DND-41 (cell line): ENCODE measurements around the gene PTPN4.

Experiments used
- ATAC-seq: fragments of 200-7000 bp; cut with Tn5 transposase; 3 replicates; pipeline ENCODE4 v1.9.1; 2021; ENCODE audit warnings: low read depth; ENCODE audit not compliant: insufficient read depth
- DNase-seq: peaks from one replicate; pipeline ENCODE4 v3.0.0-alpha.2; 2020
- H2AFZ ChIP-seq: 2 replicates; pipeline ENCODE4 v1.6.0; 2012; ENCODE audit warnings: low read depth, low read length
- H3K27ac ChIP-seq: 2 replicates; pipeline ENCODE4 v1.5.1; 2012; ENCODE audit warnings: low read length, inconsistent platforms
- H3K27me3 ChIP-seq: fragments of 200-600 bp; sonication (generic); 2 replicates; pipeline ENCODE4 v1.6.0; 2012; ENCODE audit warnings: low read length, mild to moderate bottlenecking, inconsistent platforms; ENCODE audit not compliant: insufficient read depth, poor library complexity
- H3K36me3 ChIP-seq: 2 replicates; pipeline ENCODE4 v1.5.1; 2012; ENCODE audit warnings: low read length, inconsistent platforms; ENCODE audit not compliant: insufficient read depth
- H3K4me1 ChIP-seq: 2 replicates; pipeline ENCODE4 v1.5.1; 2012; ENCODE audit warnings: mild to moderate bottlenecking, low read length; ENCODE audit not compliant: insufficient read depth
- H3K4me2 ChIP-seq: 2 replicates; pipeline ENCODE4 v1.6.0; 2012; ENCODE audit warnings: mild to moderate bottlenecking, moderate library complexity, low read length, inconsistent platforms; ENCODE audit not compliant: insufficient read depth
- H3K4me3 ChIP-seq, 2 experiments: fragments of 200-600 bp in 1 of 2; shearing (Covaris generic) in 1 of 2; 2 replicates each; pipeline ENCODE4 v1.5.1; 2012 to 2016; ENCODE audit warnings: inconsistent platforms in 2 of 2, low read length in 2 of 2, mild to moderate bottlenecking in 2 of 2, low read depth in 1 of 2, moderate library complexity in 1 of 2
- H3K79me2 ChIP-seq: 2 replicates; pipeline ENCODE4 v1.6.0; 2012; ENCODE audit warnings: low read length, inconsistent platforms; ENCODE audit not compliant: insufficient read depth
- H3K9ac ChIP-seq: 2 replicates; pipeline ENCODE4 v1.6.0; 2012; ENCODE audit warnings: low read depth, mild to moderate bottlenecking, inconsistent platforms, low read length, moderate library complexity
- H3K9me3 ChIP-seq: 2 replicates; pipeline ENCODE4 v1.5.1; 2012; ENCODE audit warnings: low read length, moderate library complexity, mild to moderate bottlenecking, inconsistent platforms; ENCODE audit not compliant: insufficient read depth, severe bottlenecking
- H4K20me1 ChIP-seq: 2 replicates; pipeline ENCODE4 v1.6.0; 2012; ENCODE audit warnings: low read length; ENCODE audit not compliant: insufficient read depth
- EZH2 ChIP-seq: IDR thresholded peaks from 3 replicates; pipeline ENCODE4 v1.6.1; 2012; ENCODE audit warnings: borderline replicate concordance, low read depth, mild to moderate bottlenecking, moderate library complexity, low read length, inconsistent platforms; ENCODE audit not compliant: severe bottlenecking
- TF ChIP-seq, protein P1 (sequence below): IDR thresholded peaks from 2 replicates; pipeline ENCODE4 v1.5.1; 2012; ENCODE audit warnings: borderline replicate concordance, low read length, moderate library complexity, mild to moderate bottlenecking; ENCODE audit not compliant: poor library complexity, severe bottlenecking; ENCODE audit errors: extremely low read depth

The PTPN4 gene

DNA sequence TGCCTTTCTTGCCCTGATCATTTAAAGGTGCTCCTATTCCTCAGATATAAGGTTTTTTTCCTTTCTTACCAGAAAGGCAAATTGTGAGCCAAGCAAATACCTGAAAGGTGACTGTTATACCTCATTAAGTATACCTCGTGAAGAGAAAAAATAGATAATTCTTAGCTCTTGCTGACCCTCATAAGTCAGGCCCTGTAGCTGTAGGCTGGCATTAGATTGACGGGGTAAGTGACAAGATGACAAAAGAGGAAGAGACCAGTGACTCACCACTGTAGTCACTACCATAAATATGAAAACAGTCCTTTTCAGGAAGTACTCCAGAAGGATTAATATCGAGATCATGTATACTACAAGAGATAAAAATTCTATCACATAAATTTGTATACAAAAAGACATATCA lies 104.6 kb downstream of the PTPN4 start:
- H3K4me3 ChIP-seq = no peak overlapping the region
- H4K20me1 ChIP-seq = no peaks in the 10 kb centered on the region
- no peaks in the 10 kb centered on the region; the same call in 1 of the 2 replicates for H3K79me2 ChIP-seq
- H3K4me1 ChIP-seq = no peaks in the 10 kb centered on the region
- DNase-seq (no peak), ATAC-seq (no peak)
- no peaks in the 10 kb centered on the region for H3K27me3 ChIP-seq
- no peak for TF ChIP-seq EZH2
- TF ChIP-seq, protein P1, sequence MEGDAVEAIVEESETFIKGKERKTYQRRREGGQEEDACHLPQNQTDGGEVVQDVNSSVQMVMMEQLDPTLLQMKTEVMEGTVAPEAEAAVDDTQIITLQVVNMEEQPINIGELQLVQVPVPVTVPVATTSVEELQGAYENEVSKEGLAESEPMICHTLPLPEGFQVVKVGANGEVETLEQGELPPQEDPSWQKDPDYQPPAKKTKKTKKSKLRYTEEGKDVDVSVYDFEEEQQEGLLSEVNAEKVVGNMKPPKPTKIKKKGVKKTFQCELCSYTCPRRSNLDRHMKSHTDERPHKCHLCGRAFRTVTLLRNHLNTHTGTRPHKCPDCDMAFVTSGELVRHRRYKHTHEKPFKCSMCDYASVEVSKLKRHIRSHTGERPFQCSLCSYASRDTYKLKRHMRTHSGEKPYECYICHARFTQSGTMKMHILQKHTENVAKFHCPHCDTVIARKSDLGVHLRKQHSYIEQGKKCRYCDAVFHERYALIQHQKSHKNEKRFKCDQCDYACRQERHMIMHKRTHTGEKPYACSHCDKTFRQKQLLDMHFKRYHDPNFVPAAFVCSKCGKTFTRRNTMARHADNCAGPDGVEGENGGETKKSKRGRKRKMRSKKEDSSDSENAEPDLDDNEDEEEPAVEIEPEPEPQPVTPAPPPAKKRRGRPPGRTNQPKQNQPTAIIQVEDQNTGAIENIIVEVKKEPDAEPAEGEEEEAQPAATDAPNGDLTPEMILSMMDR = no peak
- H3K27ac ChIP-seq = no peak overlapping the region
- H3K9ac ChIP-seq = no peak overlapping the region
- no peaks in the 10 kb centered on the region for H3K36me3 ChIP-seq
- H2AFZ ChIP-seq = no peak overlapping the region
- H3K9me3 ChIP-seq = no peaks in the 10 kb centered on the region
- no peak overlapping the region for H3K4me2 ChIP-seq

DNA sequence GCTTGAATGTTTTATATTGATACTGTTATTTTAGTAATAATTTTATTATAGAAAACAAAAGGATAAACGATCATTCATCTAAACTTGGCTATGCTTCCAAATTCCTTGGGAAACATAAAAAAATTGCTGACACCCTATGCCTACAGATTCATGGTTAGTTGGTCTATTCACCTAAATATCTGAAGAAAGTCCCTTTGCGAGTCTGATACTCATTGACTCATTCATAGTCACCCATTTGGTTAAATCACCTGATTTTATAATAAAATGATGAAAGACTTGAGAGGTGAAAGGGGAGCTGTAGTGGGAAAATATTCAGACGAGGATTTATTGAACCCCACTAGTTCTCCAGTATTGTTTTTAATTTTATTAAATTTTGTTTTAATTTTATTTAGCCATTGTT lies 112.0 kb downstream of the PTPN4 start:
- H4K20me1 ChIP-seq = no peaks in the 10 kb centered on the region
- H3K27me3 ChIP-seq = no peaks in the 10 kb centered on the region
- no peak overlapping the region for H2AFZ ChIP-seq
- no peak for ATAC-seq
- H3K9me3 ChIP-seq = no peaks in the 10 kb centered on the region
- H3K79me2 ChIP-seq = no peaks in the 10 kb centered on the region
- DNase-seq = no peak
- H3K4me3 ChIP-seq = no peak overlapping the region
- H3K9ac ChIP-seq = no peak overlapping the region
- no peak overlapping the region for H3K4me2 ChIP-seq
- H3K4me1 ChIP-seq = no peaks in the 10 kb centered on the region
- H3K27ac ChIP-seq = no peak overlapping the region
- TF ChIP-seq EZH2 = no peak
- TF ChIP-seq, protein P1 = no peak
- H3K36me3 ChIP-seq = no peaks in the 10 kb centered on the region

DNA sequence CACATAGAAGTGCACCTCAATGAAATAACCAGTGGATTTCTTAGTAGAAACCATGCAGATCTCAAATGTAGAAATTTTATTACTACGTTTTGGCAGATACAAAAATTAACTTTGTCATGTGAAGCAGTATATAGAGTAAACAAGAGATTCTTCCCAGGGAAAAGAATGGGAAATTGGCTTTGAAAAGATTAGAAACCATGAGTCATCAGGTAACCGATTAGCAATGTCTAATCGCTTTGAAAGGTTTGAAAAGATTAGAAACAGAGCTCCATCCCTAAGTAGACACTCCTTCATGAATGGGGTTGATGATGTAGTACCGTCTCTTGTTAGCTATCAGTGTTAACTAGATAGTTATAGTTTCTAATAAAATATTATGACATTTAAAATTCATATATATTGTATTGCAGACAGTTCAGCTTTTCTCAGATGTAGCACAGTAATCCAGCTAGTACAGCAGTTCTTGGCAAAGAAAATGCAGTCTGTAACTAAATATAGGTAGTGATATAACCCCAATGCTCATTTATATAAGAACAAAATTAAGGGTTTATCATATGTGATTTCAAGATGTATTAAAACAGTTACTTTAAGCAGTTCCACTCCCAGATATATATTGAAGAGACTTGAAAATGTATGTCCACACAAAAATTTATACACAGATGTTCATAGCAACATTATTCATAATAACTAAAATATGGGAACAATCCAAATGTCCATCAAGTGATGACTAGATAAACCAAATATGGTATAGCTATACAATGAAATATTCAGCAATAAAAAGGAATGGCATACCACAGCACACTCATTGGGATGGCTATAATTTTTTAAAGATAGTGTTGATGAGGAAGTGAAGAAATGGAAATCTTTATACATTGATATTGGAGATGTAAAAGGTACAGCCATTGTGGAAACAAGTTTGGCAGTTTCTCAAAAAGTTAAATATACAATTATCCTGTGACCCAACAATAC lies 113.9 kb downstream of the PTPN4 start:
- ATAC-seq (no peak), DNase-seq (no peak)
- Histone ChIP-seq H3K9me3 (no peaks in the 10 kb centered on the region), H3K36me3 (no peaks in the 10 kb centered on the region), H3K27me3 (no peaks in the 10 kb centered on the region), H3K27ac (no peak overlapping the region), H3K9ac (no peak overlapping the region), H3K4me1 (no peaks in the 10 kb centered on the region), H4K20me1 (no peaks in the 10 kb centered on the region), H3K4me3 (no peak overlapping the region), H3K4me2 (no peak overlapping the region), H2AFZ (no peak overlapping the region), H3K79me2 (no peaks in the 10 kb centered on the region)
- TF ChIP-seq EZH2 = no peak
- TF ChIP-seq, protein P1 = no peak
